Thymus (tissue), 11 donors: ENCODE data around the gene CLEC4F. TPM values are rescaled to one million over a fixed set of nuclear protein-coding genes. Genes with fewer than 3 reads are reported as not detected.

Experiments
- DNase-seq, 9 donors: peaks; one replicate each; pipeline ENCODE4 v3.0.0-alpha.2; 2013; ENCODE audit warnings: low spot score in 9 of 9, low read depth in 6 of 9, missing footprints in 1 of 9
- H3K27ac ChIP-seq, 2 donors: one replicate each; pipeline ENCODE4 v1.5.1; 2013; ENCODE audit warnings: control low read depth in 1 of 2, low read depth in 1 of 2, low read length in 1 of 2, mild to moderate bottlenecking in 1 of 2, moderate library complexity in 1 of 2
- H3K27me3 ChIP-seq, 2 donors: one replicate each; pipeline ENCODE4 v1.5.1; 2013; ENCODE audit warnings: low read length in 1 of 2; ENCODE audit not compliant: control insufficient read depth in 2 of 2, insufficient read depth in 1 of 2
- H3K36me3 ChIP-seq, 2 donors: one replicate each; pipeline ENCODE4 v1.5.1; 2013; ENCODE audit warnings: low read length in 1 of 2, mild to moderate bottlenecking in 1 of 2, moderate library complexity in 1 of 2; ENCODE audit not compliant: control insufficient read depth in 2 of 2, insufficient read depth in 2 of 2
- H3K4me1 ChIP-seq, 2 donors: one replicate each; pipeline ENCODE4 v1.5.1; 2013; ENCODE audit warnings: low read length in 2 of 2; ENCODE audit not compliant: control insufficient read depth in 2 of 2, insufficient read depth in 2 of 2
- H3K4me3 ChIP-seq, 2 donors: one replicate each; pipeline ENCODE4 v1.5.1; 2013; ENCODE audit warnings: low read length in 2 of 2, control low read depth in 1 of 2, mild to moderate bottlenecking in 1 of 2
- H3K9me3 ChIP-seq, 2 donors: one replicate each; pipeline ENCODE4 v1.5.1; 2013; ENCODE audit warnings: low read length in 1 of 2, mild to moderate bottlenecking in 1 of 2; ENCODE audit not compliant: control insufficient read depth in 2 of 2, insufficient read depth in 1 of 2
- WGBS: extraction: QIAGEN DNeasy Blood & Tissue Kit; methylation state at CpG from one replicate; pipeline ENCODE4 v1.1.7; 2013; 5-methylcytosine and 5-hydroxymethylcytosine counted together
- polyA plus RNA-seq: library from polyadenylated mRNA; stranded (reverse); fragments of 200-250 nt; gene quantifications from one replicate; pipeline ENCODE4 v1.2.3, GENCODE V29; 2013
- total RNA-seq: library from RNA; stranded (reverse); fragments of 120-200 nt; gene quantifications from one replicate; pipeline ENCODE4 v1.2.4, GENCODE V29; 2013
- donor health status: healthy.

Gene CLEC4F
- total and polyA plus RNA-seq, 2 donors = 0.09 to 0.25 TPM

DNA sequence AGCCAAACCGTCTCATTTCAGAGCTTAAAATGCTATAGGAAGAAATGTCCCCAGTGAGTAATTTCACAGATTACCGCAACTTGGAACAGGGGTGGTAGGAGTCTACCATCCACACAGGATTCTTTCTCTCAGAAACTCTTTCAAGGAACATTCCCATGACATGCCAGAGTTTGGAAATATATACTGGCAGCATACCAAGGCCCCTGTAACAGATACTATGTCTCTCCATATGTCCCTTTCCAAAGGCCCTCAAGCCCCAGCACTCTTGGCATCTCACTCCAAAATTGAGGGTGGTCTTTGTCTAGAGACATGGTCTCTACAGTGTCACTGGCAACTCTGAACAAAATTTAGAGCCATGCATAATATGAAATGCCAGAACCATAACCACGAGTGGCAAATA lies 40.9 kb downstream of the CLEC4F start:
- WGBS = 80% methylated on average over 3 of the region's 3 CpGs
- peaks cover 2 to 32% of the 10 kb centered on the region in 2 donors for H3K27me3 ChIP-seq
- no peaks in the 10 kb centered on the region for H3K36me3 ChIP-seq
- no peaks in the 10 kb centered on the region for H3K4me1 ChIP-seq
- no peak overlapping the region for H3K27ac ChIP-seq
- H3K4me3 ChIP-seq = no peak overlapping the region
- no peaks in the 10 kb centered on the region for H3K9me3 ChIP-seq
- DNase-seq = no peak

DNA sequence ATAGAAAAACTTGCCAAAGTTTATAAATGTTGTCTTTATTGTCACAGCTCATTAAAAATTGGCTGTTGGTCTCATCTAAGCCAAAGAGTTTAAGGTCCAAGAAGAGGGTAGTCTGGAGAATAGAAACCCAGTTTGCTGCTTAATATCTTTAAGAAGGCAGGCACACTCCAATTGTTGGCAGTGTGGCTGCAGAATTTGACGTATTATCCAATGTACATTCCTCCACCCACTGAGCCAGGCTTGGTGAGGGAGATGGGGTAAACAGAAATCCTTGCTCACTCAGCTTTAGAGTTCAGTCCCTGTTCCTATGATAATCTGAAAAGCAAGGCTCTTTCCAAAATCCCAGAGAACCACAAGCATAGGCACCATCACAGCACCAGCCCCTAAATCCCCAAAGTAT lies 41.7 kb downstream of the CLEC4F start:
- Histone ChIP-seq H3K27me3 (peaks cover 2 to 33% of the 10 kb centered on the region in 2 donors), H3K4me1 (no peaks in the 10 kb centered on the region), H3K36me3 (no peaks in the 10 kb centered on the region), H3K27ac (no peak overlapping the region), H3K9me3 (no peaks in the 10 kb centered on the region), H3K4me3 (no peak overlapping the region)
- no peak for DNase-seq
- WGBS = 92% methylated on average over 1 of the region's 1 CpG

DNA sequence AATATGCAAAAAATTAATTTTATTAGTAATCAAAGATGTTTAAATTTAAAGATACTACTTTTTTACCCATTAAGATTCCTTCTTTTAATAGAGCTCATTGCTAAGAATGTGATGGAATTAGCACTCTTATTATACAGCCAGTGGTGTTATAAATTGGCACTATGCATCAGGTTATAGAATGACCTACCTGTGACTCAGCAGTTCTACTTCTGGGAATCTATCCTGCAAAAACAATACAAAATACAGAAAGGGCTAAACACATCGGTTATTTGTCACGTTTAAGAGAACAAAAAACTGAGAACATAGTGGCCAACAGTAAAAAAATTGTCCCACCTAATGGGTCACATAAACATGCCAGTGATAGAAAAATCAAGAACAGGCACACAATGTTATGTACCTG lies 42.9 kb downstream of the CLEC4F start:
- Histone ChIP-seq H3K27me3 (peaks cover 2 to 35% of the 10 kb centered on the region in 2 donors), H3K4me3 (no peak overlapping the region), H3K27ac (no peak overlapping the region), H3K9me3 (no peaks in the 10 kb centered on the region), H3K36me3 (no peaks in the 10 kb centered on the region), H3K4me1 (no peaks in the 10 kb centered on the region)
- DNase-seq = no peak
- WGBS = 40% methylated on average over 2 of the region's 2 CpGs

DNA sequence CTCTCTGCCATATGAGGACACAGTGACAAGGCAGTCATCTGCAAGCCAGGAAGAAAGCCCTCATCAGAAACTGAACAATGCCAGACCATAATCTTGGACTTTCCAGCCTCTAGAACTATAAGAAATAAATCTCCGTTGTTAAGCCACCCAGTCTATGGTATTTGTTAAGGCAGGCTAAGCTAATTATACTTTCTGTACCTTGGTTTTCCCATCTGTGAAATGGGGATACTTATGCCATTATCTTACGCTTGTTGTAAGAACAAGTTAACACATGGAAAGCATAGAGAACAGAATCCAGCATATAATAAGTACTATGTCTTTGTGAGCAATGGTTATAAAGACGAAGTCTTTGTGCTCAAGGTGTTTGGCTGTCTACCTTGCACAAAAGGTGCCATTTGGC lies 44.1 kb downstream of the CLEC4F start:
- peaks cover 2 to 44% of the 10 kb centered on the region in 2 donors for H3K27me3 ChIP-seq
- H3K4me3 ChIP-seq = no peak overlapping the region
- DNase-seq = no peak
- no peaks in the 10 kb centered on the region for H3K36me3 ChIP-seq
- H3K27ac ChIP-seq = no peak overlapping the region
- H3K4me1 ChIP-seq = no peaks in the 10 kb centered on the region
- no peaks in the 10 kb centered on the region for H3K9me3 ChIP-seq
- WGBS = 97% methylated on average over 3 of the region's 3 CpGs

DNA sequence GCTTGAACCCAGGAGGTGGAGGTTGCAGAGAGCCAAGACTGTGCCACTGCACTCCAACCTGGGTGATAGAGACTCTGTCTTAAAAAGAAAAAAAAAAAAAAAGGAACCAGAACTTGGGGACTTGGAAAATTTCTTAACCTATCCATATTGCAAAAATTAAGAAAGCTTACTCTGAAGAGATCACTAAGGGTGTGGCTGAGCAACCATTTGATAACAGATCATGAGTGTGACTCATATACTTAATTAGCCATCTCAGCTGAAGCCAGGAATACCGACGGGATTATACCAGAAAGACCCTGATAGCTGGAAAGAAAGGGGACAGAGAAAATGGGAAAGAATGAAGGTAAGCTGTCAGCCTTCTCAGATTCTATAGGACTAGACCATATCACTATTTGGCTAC lies 45.3 kb downstream of the CLEC4F start:
- 82% methylated on average over 2 of the region's 2 CpGs for WGBS
- Histone ChIP-seq H3K36me3 (no peaks in the 10 kb centered on the region), H3K4me1 (no peaks in the 10 kb centered on the region), H3K27ac (no peak overlapping the region), H3K9me3 (no peaks in the 10 kb centered on the region), H3K27me3 (peaks cover 2 to 50% of the 10 kb centered on the region in 2 donors), H3K4me3 (no peak overlapping the region)
- no peak for DNase-seq

DNA sequence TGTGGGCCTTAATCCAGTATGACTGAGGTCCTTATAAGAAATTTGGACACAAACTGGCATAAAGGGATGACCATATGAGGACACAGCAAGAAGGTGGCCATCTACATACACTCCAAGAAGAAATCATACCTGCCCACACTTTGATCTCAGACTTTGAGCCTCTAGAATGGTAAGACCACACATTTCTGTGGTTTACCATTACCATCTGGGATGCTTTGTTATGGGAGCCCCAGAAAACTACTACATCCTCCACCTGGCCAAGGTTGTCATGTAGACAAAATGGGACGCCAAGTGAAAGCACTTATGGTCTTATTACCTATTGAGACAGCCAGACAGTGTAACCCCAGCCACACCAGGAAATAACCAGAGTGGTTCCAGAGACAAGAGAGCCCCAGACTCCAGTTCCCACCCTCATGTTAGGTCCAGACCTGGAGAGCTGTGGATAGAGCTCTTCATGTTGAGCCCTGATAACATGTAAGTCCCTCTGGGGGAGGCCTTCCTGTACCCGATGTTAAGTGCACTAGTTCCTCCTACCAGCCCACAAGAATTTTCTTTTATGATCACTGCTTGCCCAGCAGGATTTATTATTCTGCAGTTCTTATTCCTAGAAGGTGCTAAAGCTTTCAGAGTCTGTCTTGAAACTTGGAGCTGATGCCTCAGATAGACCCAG lies 47.8 kb downstream of the CLEC4F start:
- H3K36me3 ChIP-seq = no peaks in the 10 kb centered on the region
- 66% methylated on average over 2 of the region's 2 CpGs for WGBS
- DNase-seq = no peak
- peaks cover 17 to 64% of the 10 kb centered on the region in 2 donors for H3K27me3 ChIP-seq
- no peaks in the 10 kb centered on the region for H3K9me3 ChIP-seq
- H3K4me3 ChIP-seq = no peak overlapping the region
- H3K4me1 ChIP-seq = peaks cover 3 to 4% of the 10 kb centered on the region in 2 donors
- no peak overlapping the region for H3K27ac ChIP-seq

DNA sequence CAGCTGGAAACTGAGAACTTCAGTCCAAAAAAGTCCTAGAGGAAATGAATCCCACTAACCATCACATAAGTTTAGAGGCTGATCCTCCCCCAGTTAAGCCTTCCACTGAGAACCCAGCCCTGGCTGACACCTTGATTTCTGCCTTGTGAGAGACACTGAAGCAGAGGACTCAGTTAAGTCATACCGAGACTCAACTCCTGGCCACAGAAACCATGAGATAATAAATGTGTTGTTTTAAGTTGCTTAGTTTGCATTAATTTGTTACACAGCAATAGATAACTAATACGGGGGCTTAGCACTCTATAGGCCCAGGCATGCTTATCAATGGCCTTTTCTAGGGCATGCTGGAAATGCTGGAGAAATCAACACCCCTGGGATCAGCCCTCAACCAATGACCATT lies 49.0 kb downstream of the CLEC4F start:
- Histone ChIP-seq H3K4me1 (peaks cover 8 to 10% of the 10 kb centered on the region in 2 donors), H3K27me3 (peaks cover 25 to 72% of the 10 kb centered on the region in 2 donors), H3K9me3 (no peaks in the 10 kb centered on the region), H3K36me3 (no peaks in the 10 kb centered on the region), H3K4me3 (no peak overlapping the region), H3K27ac (no peak overlapping the region)
- WGBS = 91% methylated on average over 2 of the region's 2 CpGs
- no peak for DNase-seq

DNA sequence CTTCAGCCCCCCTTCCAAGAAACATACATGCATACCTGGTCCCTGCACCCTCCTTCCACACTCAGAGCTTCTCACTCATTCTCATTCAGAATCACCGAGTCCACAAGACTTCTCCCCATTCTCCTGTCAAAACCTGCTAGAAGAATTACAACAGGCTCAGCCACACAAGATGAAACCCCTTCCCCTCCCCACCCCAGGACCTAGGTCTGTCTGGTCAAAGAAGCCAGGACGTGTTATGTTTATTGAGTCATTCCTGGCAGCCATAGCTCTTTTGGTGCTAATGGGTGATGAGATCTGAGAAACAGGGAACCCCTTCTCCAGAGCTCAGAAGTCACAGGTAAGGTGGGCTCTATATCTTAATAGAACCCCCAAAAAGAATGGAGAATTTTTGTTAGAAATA lies 50.9 kb downstream of the CLEC4F start:
- Histone ChIP-seq H3K36me3 (no peaks in the 10 kb centered on the region), H3K27me3 (peaks cover 25 to 80% of the 10 kb centered on the region in 2 donors), H3K4me3 (no peak overlapping the region), H3K27ac (no peak overlapping the region), H3K4me1 (peaks cover 8 to 10% of the 10 kb centered on the region in 2 donors), H3K9me3 (no peaks in the 10 kb centered on the region)
- DNase-seq = no peak
- 70% methylated on average over 2 of the region's 2 CpGs for WGBS

DNA sequence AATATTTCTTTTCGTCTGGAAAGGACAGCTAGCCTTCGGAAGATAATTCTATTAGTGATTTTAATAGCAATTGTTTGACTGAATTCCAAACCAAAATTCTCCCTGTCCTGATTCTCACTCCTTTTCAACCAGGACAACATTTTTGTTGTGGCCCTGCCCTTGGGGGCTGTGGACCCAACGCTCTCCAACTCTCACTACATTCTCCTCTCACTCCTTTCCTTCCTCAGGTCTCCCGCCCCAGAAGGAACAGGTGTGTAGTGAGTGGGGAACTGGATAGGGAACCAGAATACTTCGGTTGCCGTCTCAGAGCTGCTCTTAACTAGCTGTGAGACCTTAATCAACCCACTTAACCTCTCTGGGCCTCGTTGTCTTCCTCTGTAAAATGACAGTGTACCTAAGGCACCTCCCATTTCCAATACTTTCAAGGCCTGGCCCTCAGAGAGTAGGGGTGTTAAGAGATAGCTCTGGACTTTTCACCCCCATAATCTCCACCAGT lies 51.8 kb downstream of the CLEC4F start:
- DNase-seq = no peak
- Histone ChIP-seq H3K36me3 (no peaks in the 10 kb centered on the region), H3K27me3 (peaks cover 25 to 83% of the 10 kb centered on the region in 2 donors), H3K9me3 (no peaks in the 10 kb centered on the region), H3K4me3 (no peak overlapping the region), H3K4me1 (peaks cover 8 to 10% of the 10 kb centered on the region in 2 donors), H3K27ac (no peak overlapping the region)
- WGBS = 69% methylated on average over 7 of the region's 7 CpGs
